Smooth muscle cell of the brain vasculature (primary cell): ENCODE results near the gene TMSB4X.
"Not testable (repeated sequence)": the region's sequence is repeated elsewhere in the genome, so short reads cannot be mapped to it uniquely, and the experiment has no call there.

Source experiments
- DNase-seq: peaks from one replicate; pipeline ENCODE4 v3.0.0-alpha.2; 2012; ENCODE audit warnings: low read depth, low spot score

The TMSB4X gene

GRCh38 chrX:12974796-12975669 lies at the start of gene TMSB4X:
Gene TMSB4X, plus strand, starts transcription at chrX:12975110.
- DNase-seq, result no peak

- no peak for DNase-seq
These were observed 45.2 kb upstream of the TMSB4X start for GRCh38 chrX:12929701-12930100.

GRCh38 chrX:12930150-12930549 lies 44.8 kb upstream of the TMSB4X start:
- no peak for DNase-seq

GRCh38 chrX:12932244-12932643 lies 42.7 kb upstream of the TMSB4X start:
- DNase-seq, result no peak

GRCh38 chrX:12934850-12935249 lies 40.1 kb upstream of the TMSB4X start:
- DNase-seq, result no peak

- no peak for DNase-seq
These were observed 38.0 kb upstream of the TMSB4X start for GRCh38 chrX:12936947-12937346.

GRCh38 chrX:12940471-12940870 lies 34.4 kb upstream of the TMSB4X start:
- DNase-seq, result not testable (repeated sequence)

GRCh38 chrX:12943592-12943991 lies 31.3 kb upstream of the TMSB4X start:
- DNase-seq, result not testable (repeated sequence)

GRCh38 chrX:12944452-12944851 lies 30.5 kb upstream of the TMSB4X start:
- DNase-seq, result not testable (repeated sequence)

GRCh38 chrX:12945494-12945893 lies 29.4 kb upstream of the TMSB4X start:
- no peak for DNase-seq

- DNase-seq, result no peak
These were observed 28.5 kb upstream of the TMSB4X start for GRCh38 chrX:12946406-12946805.

GRCh38 chrX:12946838-12947544 lies 27.9 kb upstream of the TMSB4X start:
- peak; percentile 53 for DNase-seq

GRCh38 chrX:12947545-12948235 lies 27.2 kb upstream of the TMSB4X start:
- DNase-seq, result no peak

GRCh38 chrX:12948495-12948894 lies 26.4 kb upstream of the TMSB4X start:
- no peak for DNase-seq

- DNase-seq, result no peak
These were observed 25.5 kb upstream of the TMSB4X start for GRCh38 chrX:12949205-12949926.

- DNase-seq, result no peak
These were observed 24.8 kb upstream of the TMSB4X start for GRCh38 chrX:12949927-12950656.

GRCh38 chrX:12950851-12951594 lies 23.9 kb upstream of the TMSB4X start:
- DNase-seq, result no peak

GRCh38 chrX:12951595-12951975 lies 23.3 kb upstream of the TMSB4X start:
- DNase-seq, result no peak

- DNase-seq, result no peak
These were observed 21.5 kb upstream of the TMSB4X start for GRCh38 chrX:12953420-12953819.

- DNase-seq, result no peak
These were observed 20.5 kb upstream of the TMSB4X start for GRCh38 chrX:12954376-12954775.
